ENCODE data around the gene SERPINB1. TPM values are rescaled to one million over a fixed set of nuclear protein-coding genes. Genes with fewer than 3 reads are reported as not detected.
"Not testable (repeated sequence)": the region's sequence is repeated elsewhere in the genome, so short reads cannot be mapped to it uniquely, and the experiment has no call there.

The SERPINB1 gene
- total and polyA plus RNA-seq, 5 experiments from 2014 or later, result 65.3 to 130 (median 121) TPM

GRCh38 chr6:2855061-2855519 is 13.4 kb upstream of the SERPINB1 start:
- POLR2A ChIA-PET, result interaction anchor here (0.8 to 4.3 kb wide), 12 partner anchors 8 to 135 kb away, joined by 5 to 27 read pairs (median 6); partner anchors contain the start of genes SERPINB1, SERPINB6 and SERPINB9
- no peaks in the 10 kb centered on the region for H3K9me3 Mint-ChIP-seq
- peak overlapping the region; percentile 85 to 100 (median 98) for H3K27ac Mint-ChIP-seq
- H3K36me3 Mint-ChIP-seq, result no peaks in the 10 kb centered on the region
- H3K27me3 Mint-ChIP-seq, result peaks cover 0 to 2% (median 0%) of the 10 kb centered on the region in 5 donors
- peaks cover 38 to 81% (median 76%) of the 10 kb centered on the region in 4 donors for H3K4me1 Mint-ChIP-seq
- H3K4me3 Mint-ChIP-seq, result peak overlapping the region in 9 of 10 donors; percentile 55 to 86 (median 77)
- ATAC-seq, result no peak
- DNase-seq, result no peak

DNA sequence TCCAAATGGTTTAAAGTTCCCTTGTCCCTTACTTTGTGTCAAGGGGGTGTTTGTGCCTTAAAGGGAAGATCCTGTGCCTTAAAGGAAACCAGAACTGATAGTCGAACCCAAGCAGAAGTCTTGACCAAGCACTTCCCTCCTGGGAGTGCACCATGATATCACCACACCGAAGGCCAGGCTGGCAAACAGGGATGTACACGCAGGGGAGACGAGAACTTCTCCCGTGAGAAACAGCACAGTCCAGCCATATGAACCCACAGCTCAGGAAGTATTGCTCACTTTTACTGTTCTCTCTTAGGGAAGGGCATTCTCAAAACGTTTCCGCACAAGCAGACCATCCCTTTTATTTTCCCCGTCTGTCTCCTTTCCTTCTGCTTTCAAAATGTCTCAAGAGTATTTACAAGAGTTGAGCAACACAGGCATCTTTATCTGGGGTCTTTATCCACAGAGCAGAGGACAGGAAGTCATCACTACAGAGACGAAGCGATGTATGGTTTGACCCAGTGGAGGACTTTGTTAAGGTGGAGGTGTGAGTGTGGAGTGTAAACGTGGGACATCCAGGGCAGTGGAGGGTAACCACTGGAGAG is 12.8 kb upstream of the SERPINB1 start:
- Mint-ChIP-seq H3K4me1 (peaks cover 37 to 76% (median 70%) of the 10 kb centered on the region in 4 donors), H3K36me3 (no peaks in the 10 kb centered on the region), H3K9me3 (no peaks in the 10 kb centered on the region), H3K27ac (peak overlapping the region; percentile 85 to 100 (median 94)), H3K27me3 (peaks cover 0 to 2% (median 0%) of the 10 kb centered on the region in 5 donors), H3K4me3 (peak overlapping the region; percentile 55 to 86 (median 77))
- POLR2A ChIA-PET, result interaction anchor here (0.8 to 2.9 kb wide), 7 partner anchors 8 to 135 kb away, joined by 5 to 16 read pairs (median 6); partner anchors contain the start of genes SERPINB6 and SERPINB9
- ATAC-seq (no peak), DNase-seq (no peak)

- Mint-ChIP-seq H3K9me3 (no peaks in the 10 kb centered on the region), H3K4me3 (peak overlapping the region; percentile 55 to 86 (median 77)), H3K4me1 (peaks cover 37 to 74% (median 69%) of the 10 kb centered on the region in 4 donors), H3K36me3 (no peaks in the 10 kb centered on the region), H3K27me3 (peaks cover 0 to 2% (median 0%) of the 10 kb centered on the region in 5 donors), H3K27ac (peak overlapping the region; percentile 85 to 100 (median 94))
- DNase-seq (peak in 7 of 10 donors; percentile 34 to 50 (median 39)), ATAC-seq (peak; percentile 6 to 13)
- POLR2A ChIA-PET, result interaction anchor here (1.5 to 2.9 kb wide), 2 partner anchors 49 to 136 kb away, joined by 6 to 16 read pairs; partner anchors contain the start of gene SERPINB9
These were observed 12.2 kb upstream of the SERPINB1 start for GRCh38 chr6:2853769-2854395.

DNA sequence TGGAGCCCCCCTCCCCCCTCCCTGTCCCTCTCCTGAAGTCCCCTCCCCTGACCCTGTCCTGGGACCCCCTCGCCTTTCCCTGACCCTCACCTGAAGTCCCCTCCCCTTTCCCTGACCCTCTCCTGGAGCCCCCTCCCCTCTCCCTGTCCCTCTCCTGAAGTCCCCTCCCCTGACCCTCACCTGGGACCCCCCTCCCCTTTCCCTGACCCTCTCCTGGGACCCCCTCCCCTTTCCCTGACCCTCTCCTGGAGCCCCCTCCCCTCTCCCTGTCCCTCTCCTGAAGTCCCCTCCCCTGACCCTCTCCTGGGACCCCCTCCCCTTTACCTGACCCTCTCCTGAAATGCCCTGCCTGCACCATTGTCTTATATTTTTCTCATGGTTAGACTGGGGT is 11.7 kb upstream of the SERPINB1 start:
- H3K9me3 Mint-ChIP-seq, H3K27me3 Mint-ChIP-seq, ATAC-seq, H3K36me3 Mint-ChIP-seq, DNase-seq: not testable (repeated sequence)
- H3K4me1 Mint-ChIP-seq, result peaks cover 37 to 74% (median 69%) of the 10 kb centered on the region in 4 donors
- H3K27ac Mint-ChIP-seq, result peak overlapping the region; percentile 85 to 100 (median 94)
- POLR2A ChIA-PET, result interaction anchor here (1.5 to 2.9 kb wide), 2 partner anchors 49 to 136 kb away, joined by 6 to 16 read pairs; partner anchors contain the start of gene SERPINB9
- peak overlapping the region; percentile 32 to 86 (median 77) for H3K4me3 Mint-ChIP-seq

DNA sequence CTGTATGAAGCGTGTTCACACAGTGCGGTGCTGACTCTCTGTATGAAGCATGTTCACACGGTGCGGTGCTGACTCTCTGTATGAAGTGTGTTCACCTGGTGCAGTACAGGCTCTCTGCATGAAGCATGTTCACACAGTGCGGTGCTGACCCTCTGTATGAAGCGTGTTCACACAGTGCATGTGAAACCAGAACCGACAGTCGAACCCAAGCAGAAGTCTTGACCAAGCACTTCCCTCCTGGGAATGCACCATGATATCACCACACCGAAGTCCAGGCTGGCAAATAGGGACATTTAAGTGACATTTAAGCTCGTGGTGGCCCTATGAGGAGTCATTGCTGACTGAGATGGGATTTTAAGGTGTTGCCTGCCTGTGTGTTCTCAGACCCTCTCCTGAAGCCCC is 11.3 kb upstream of the SERPINB1 start:
- Mint-ChIP-seq H3K36me3 (no peaks in the 10 kb centered on the region), H3K9me3 (no peaks in the 10 kb centered on the region), H3K4me3 (peak overlapping the region in 7 of 10 donors; percentile 19 to 86 (median 37)), H3K27ac (peak overlapping the region; percentile 51 to 99 (median 77)), H3K27me3 (peaks cover 0 to 2% (median 0%) of the 10 kb centered on the region in 5 donors), H3K4me1 (peaks cover 36 to 74% (median 69%) of the 10 kb centered on the region in 4 donors)
- DNase-seq (no peak), ATAC-seq (no peak)
- POLR2A ChIA-PET, result no interaction called here

DNA sequence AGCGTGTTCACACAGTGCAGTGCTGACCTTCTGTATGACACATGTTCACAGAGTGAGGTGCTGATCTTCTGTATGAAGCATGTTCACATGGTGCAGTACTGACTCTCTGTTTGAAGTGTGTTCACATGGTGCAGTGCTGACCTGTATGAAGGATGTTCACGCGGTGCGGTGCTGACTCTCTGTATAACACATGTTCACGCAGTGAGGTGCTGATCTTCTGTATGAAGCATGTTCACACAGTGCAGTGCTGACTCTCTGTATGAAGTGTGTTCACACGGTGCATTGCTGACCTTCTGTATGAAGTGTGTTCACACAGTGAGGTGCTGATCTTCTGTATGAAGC is 10.8 kb upstream of the SERPINB1 start:
- Mint-ChIP-seq H3K4me3 (peak overlapping the region in 1 of 10 donors; percentile 37), H3K4me1 (peaks cover 31 to 73% (median 66%) of the 10 kb centered on the region in 4 donors), H3K36me3 (no peaks in the 10 kb centered on the region), H3K27me3 (no peaks in the 10 kb centered on the region), H3K27ac (peak overlapping the region in 7 of 10 donors; percentile 50 to 99 (median 80)), H3K9me3 (no peaks in the 10 kb centered on the region)
- POLR2A ChIA-PET, result no interaction called here
- no peak for ATAC-seq
- no peak for DNase-seq

- Mint-ChIP-seq H3K4me3 (no peak overlapping the region), H3K27ac (peak overlapping the region in 8 of 10 donors; percentile 19 to 99 (median 70)), H3K9me3 (no peaks in the 10 kb centered on the region), H3K27me3 (no peaks in the 10 kb centered on the region), H3K36me3 (no peaks in the 10 kb centered on the region), H3K4me1 (peaks cover 30 to 70% (median 63%) of the 10 kb centered on the region in 4 donors)
- ATAC-seq, result no peak
- POLR2A ChIA-PET, result interaction anchor here (0.6 to 2.9 kb wide), 3 partner anchors 47 to 138 kb away, joined by 5 to 17 read pairs (median 8); no protein-coding TSS in a partner anchor
- DNase-seq, result no peak
These were observed 10.3 kb upstream of the SERPINB1 start for GRCh38 chr6:2851727-2852513.

GRCh38 chr6:2850538-2851113 is 9.0 kb upstream of the SERPINB1 start:
- no peaks in the 10 kb centered on the region for H3K27me3 Mint-ChIP-seq

GRCh38 chr6:2848851-2849250 is 7.2 kb upstream of the SERPINB1 start:
- POLR2A ChIA-PET, result interaction anchor here (0.5 to 5.3 kb wide), 15 partner anchors 10 to 215 kb away, joined by 3 to 68 read pairs (median 7); partner anchors contain the start of gene SERPINB9
- ATAC-seq (peak; percentile 87 to 97), DNase-seq (peak; percentile 36 to 88 (median 68))
- Mint-ChIP-seq H3K36me3 (no peaks in the 10 kb centered on the region), H3K4me3 (peak overlapping the region in 9 of 10 donors; percentile 16 to 77 (median 69)), H3K27ac (peak overlapping the region; percentile 61 to 98 (median 95)), H3K27me3 (no peaks in the 10 kb centered on the region), H3K9me3 (no peaks in the 10 kb centered on the region), H3K4me1 (peaks cover 20 to 52% (median 44%) of the 10 kb centered on the region in 4 donors)

More at GRCh38 chr6:2850538-2851113, 9.0 kb upstream of the SERPINB1 start:
- peak overlapping the region in 1 of 10 donors; percentile 10 for H3K4me3 Mint-ChIP-seq
- no peak for DNase-seq
- H3K36me3 Mint-ChIP-seq, result no peaks in the 10 kb centered on the region
- no peaks in the 10 kb centered on the region for H3K9me3 Mint-ChIP-seq
- POLR2A ChIA-PET, result interaction anchor here (0.7 to 2.9 kb wide), 11 partner anchors 8 to 139 kb away, joined by 3 to 17 read pairs (median 8); partner anchors contain the start of genes SERPINB1 and SERPINB9
- H3K27ac Mint-ChIP-seq, result peak overlapping the region in 8 of 10 donors; percentile 30 to 90 (median 78)
- H3K4me1 Mint-ChIP-seq, result peaks cover 34 to 68% (median 61%) of the 10 kb centered on the region in 4 donors
- ATAC-seq, result no peak

- Mint-ChIP-seq H3K27me3 (no peaks in the 10 kb centered on the region), H3K9me3 (no peaks in the 10 kb centered on the region), H3K36me3 (no peaks in the 10 kb centered on the region), H3K4me1 (peaks cover 28 to 62% (median 48%) of the 10 kb centered on the region in 4 donors), H3K27ac (peak overlapping the region in 9 of 10 donors; percentile 50 to 87 (median 77)), H3K4me3 (peak overlapping the region in 7 of 10 donors; percentile 40 to 77 (median 53))
- DNase-seq (no peak), ATAC-seq (no peak)
- POLR2A ChIA-PET, result interaction anchor here (1.0 to 5.3 kb wide), 23 partner anchors 12 to 222 kb away, joined by 3 to 68 read pairs (median 5); partner anchors contain the start of genes NQO2, RIPK1, SERPINB6 and SERPINB9
These were observed 4.2 kb upstream of the SERPINB1 start for GRCh38 chr6:2845880-2846208.

DNA sequence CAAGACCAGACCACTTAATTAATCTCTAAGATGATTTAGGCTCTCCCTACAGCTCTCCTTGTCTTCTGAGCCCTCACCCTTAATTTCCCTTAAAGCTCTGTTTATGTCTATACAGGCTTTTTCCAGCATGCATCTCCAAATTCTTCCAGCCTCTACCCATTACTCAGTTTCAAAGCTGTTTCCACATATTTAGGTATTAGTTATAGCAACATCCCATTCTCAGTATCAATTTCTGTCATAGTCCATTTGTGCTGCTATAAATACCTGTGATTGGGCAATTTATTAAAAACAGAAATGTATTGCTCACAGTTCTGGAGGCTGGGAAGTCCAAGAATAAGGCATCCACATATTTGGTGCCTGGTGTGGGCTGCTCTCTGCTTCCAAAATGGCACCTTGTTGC is 2.3 kb upstream of the SERPINB1 start:
- DNase-seq, result no peak
- ATAC-seq, result no peak
- Mint-ChIP-seq H3K4me3 (peak overlapping the region in 4 of 10 donors; percentile 2 to 12 (median 6)), H3K9me3 (no peaks in the 10 kb centered on the region), H3K4me1 (peaks cover 35 to 74% (median 61%) of the 10 kb centered on the region in 4 donors), H3K27ac (peak overlapping the region in 8 of 10 donors; percentile 3 to 97 (median 64)), H3K36me3 (peaks cover 0 to 10% (median 0%) of the 10 kb centered on the region in 3 donors), H3K27me3 (no peaks in the 10 kb centered on the region)
- POLR2A ChIA-PET, result interaction anchor here (5.6 kb wide), 1 partner anchor 145 kb away, joined by 76 read pairs; no protein-coding TSS in a partner anchor

Measured in naive thymus-derived CD8-positive, alpha-beta T cell (primary cell).